GM23248 (cell line): Measurements from ENCODE around the gene MON1B.

Experiments
- EZH2 ChIP-seq: fragments of 200-600 bp; sonication (generic); IDR thresholded peaks from 2 replicates; pipeline ENCODE4 v1.6.1; 2018; ENCODE audit warnings: antibody characterized with exemption, mild to moderate bottlenecking; ENCODE audit not compliant: insufficient read depth, poor library complexity, severe bottlenecking
- EZH2phosphoT487 ChIP-seq: fragments of 200-600 bp; sonication (generic); IDR thresholded peaks from 2 replicates; pipeline ENCODE4 v1.6.1; 2018; ENCODE audit warnings: antibody characterized with exemption, moderate library complexity, mild to moderate bottlenecking, low read depth; ENCODE audit not compliant: insufficient read depth

DNA sequence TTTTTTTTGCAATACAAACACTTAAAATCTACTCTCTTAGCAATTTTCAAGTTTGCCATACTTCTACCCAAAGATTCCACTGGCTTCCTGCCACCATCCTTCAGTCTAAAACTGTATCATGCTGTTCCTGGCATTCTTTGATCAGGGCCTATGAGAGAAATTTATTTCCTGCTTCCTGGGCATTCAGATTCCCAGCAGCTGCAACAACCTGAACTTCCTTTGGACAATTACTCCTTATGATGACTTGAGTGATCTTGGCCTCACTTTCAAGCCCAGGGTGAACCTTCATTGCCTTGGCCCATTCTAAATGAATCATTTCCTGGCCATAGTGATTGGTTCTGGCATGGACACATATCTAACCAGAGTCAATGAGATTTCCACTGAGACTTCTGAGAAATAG is 18.0 kb upstream of the MON1B start:
- TF ChIP-seq EZH2 (no peak), EZH2phosphoT487 (no peak)
